Activated B cell treated with CpG ODN at 0.5 μM for 24 hours (primary cell): ENCODE measurements around the gene COPZ2. TPM values are rescaled to one million over a fixed set of nuclear protein-coding genes. Genes with fewer than 3 reads are reported as not detected.
"Not testable (repeated sequence)": the region's sequence is repeated elsewhere in the genome, so short reads cannot be mapped to it uniquely, and the experiment has no call there.

Source experiments
- ATAC-seq: fragments of 200-7000 bp; cut with Tn5 transposase; one replicate; pipeline ENCODE4 v1.10.0; 2021; ENCODE audit warnings: low read depth, mild to moderate bottlenecking, moderate library complexity
- CTCF ChIA-PET: fragments of 350-600 bp; sonication (Branson Sonifier 250); formaldehyde crosslinking; loops from one replicate; lab custom pipeline; 2021; ENCODE audit warnings: antibody characterized with exemption; lab: Charles Lee
- POLR2A ChIA-PET: fragments of 350-600 bp; sonication (Branson Sonifier 250); formaldehyde crosslinking; loops from one replicate; lab custom pipeline; 2021; ENCODE audit warnings: antibody characterized with exemption; lab: Charles Lee
- DNase-seq: peaks from one replicate; pipeline ENCODE4 v3.0.0; 2022
- H3K27ac Mint-ChIP-seq: one replicate; pipeline ENCODE4 v1.8.0; 2020; ENCODE audit warnings: mixed read lengths
- H3K27me3 Mint-ChIP-seq: one replicate; pipeline ENCODE4 v1.8.0; 2021; ENCODE audit warnings: mixed read lengths
- H3K36me3 Mint-ChIP-seq: one replicate; pipeline ENCODE4 v1.8.0; 2021; ENCODE audit warnings: low read depth, mixed read lengths
- H3K4me1 Mint-ChIP-seq: one replicate; pipeline ENCODE4 v1.8.0; 2021; ENCODE audit warnings: mixed read lengths
- H3K4me3 Mint-ChIP-seq: one replicate; pipeline ENCODE4 v1.8.0; 2020; ENCODE audit warnings: mild to moderate bottlenecking, mixed read lengths
- H3K9me3 Mint-ChIP-seq: one replicate; pipeline ENCODE4 v1.8.0; 2020; ENCODE audit warnings: mixed read lengths
- CTCF ChIP-seq: fragments of 200-600 bp; IDR thresholded peaks from one replicate; pipeline ENCODE4 v1.8.0; 2022; ENCODE audit warnings: antibody characterized with exemption, mild to moderate bottlenecking
- intact Hi-C: fragments of 100-400 bp; cut with micrococcal nuclease; formaldehyde crosslinking; loops from one replicate; pipeline ENCODE4 v1.15.1; 2024
- total RNA-seq: library from RNA; stranded (reverse); gene quantifications from 2 replicates; pipeline ENCODE4 v1.2.3, GENCODE V29; 2022

The COPZ2 gene
- total RNA-seq, 1 donor from 2014 or later, result 3.3 TPM

DNA sequence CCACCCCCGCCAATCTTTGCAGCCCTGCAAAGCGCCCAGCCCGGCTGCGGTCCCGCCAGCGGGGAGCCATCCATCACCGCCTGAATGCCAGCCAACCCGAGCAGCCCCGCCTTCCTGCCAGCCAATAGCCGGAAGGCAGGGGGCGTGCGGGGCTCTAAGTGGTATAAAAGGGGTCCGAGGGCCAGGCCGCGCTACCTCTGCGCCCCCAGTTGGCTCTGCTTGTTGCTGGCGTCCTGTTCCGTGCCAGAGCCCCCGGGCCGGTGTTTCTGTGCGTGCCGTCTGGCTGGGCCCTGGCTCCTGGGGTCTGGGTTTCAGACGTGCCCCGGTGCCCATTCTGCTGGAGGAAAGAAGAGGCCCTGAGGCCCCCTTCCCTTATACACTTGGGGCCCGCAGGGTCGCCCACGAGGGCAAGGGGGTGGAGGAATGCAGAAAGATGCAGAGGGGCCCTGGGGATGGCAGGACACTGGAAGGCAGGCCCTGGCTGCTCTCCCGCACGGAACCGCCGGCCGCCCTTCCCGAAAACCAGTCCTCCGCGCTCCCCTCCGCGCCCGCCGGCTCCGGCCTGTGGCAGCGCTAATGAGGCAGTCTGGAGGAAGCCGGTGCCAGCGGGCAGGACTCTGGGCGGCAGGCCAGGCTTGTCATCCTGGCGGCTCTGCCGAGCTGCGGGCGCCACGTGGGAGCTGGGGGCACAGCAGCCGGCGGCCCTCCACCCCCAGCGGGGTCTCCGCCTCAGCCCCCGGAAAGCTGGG, 14.0 kb downstream of the COPZ2 start:
- ATAC-seq (peak; percentile 6), DNase-seq (peak; percentile 54)
- Mint-ChIP-seq H3K4me3 (peak overlapping the region; percentile 82), H3K9me3 (no peaks in the 10 kb centered on the region), H3K27ac (peak overlapping the region; percentile 53), H3K36me3 (peaks cover 2% of the 10 kb centered on the region), H3K27me3 (peaks cover 10% of the 10 kb centered on the region), H3K4me1 (peaks cover 35% of the 10 kb centered on the region)
- no peak for TF ChIP-seq CTCF
- intact Hi-C loops, result loop anchor here (1.0 to 10.0 kb wide), 8 partner anchors 11 to 855 kb away; partner anchors contain the start of genes CDK5RAP3 and SCRN2
- CTCF ChIA-PET, result interaction anchor here (0.6 to 0.9 kb wide), 3 partner anchors 45 to 107 kb away, joined by 3 read pairs; no protein-coding TSS in a partner anchor
- POLR2A ChIA-PET, result interaction anchor here (1.0 kb wide), 1 partner anchor 23 kb away, joined by 4 read pairs; no protein-coding TSS in a partner anchor

GRCh38 chr17:48022901-48023300, 14.7 kb downstream of the COPZ2 start:
- no peak for ATAC-seq
- Mint-ChIP-seq H3K9me3 (no peaks in the 10 kb centered on the region), H3K4me1 (peaks cover 39% of the 10 kb centered on the region), H3K27ac (no peak overlapping the region), H3K4me3 (peak overlapping the region; percentile 82), H3K36me3 (peaks cover 2% of the 10 kb centered on the region), H3K27me3 (peaks cover 10% of the 10 kb centered on the region)
- CTCF ChIA-PET, result interaction anchor here (1.1 kb wide), 1 partner anchor 11 kb away, joined by 3 read pairs; no protein-coding TSS in a partner anchor
- TF ChIP-seq CTCF, result no peak
- intact Hi-C loops, result loop anchor here (1.0 to 10.0 kb wide), 2 partner anchors 11 to 432 kb away; no protein-coding TSS in a partner anchor
- no peak for DNase-seq
- POLR2A ChIA-PET, result interaction anchor here (0.6 kb wide), 1 partner anchor 15 kb away, joined by 3 read pairs; no protein-coding TSS in a partner anchor

DNA sequence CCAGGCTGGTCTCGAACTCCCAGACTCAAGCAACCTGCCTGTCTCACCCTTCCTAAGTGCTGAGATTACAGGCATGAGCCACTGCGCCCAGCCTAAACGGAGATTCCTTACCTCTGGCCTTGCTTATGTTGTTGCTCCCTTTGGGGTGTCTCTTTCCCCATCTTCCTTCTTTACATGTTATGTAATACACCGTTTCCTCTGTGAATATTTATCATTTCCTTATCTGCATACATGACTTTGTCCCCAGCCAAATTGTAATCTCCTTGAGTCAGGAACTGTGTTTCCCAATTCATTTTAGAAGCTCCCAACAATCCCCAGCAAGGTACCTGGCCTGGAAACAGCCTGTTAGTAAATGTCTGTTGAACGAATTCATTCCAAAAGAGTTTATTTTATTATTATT, 15.7 kb downstream of the COPZ2 start:
- Mint-ChIP-seq H3K4me3 (no peak overlapping the region), H3K27ac (no peak overlapping the region), H3K36me3 (peaks cover 2% of the 10 kb centered on the region), H3K9me3 (no peaks in the 10 kb centered on the region), H3K27me3 (peaks cover 10% of the 10 kb centered on the region), H3K4me1 (peaks cover 47% of the 10 kb centered on the region)
- intact Hi-C loops, result loop anchor here (10.0 kb wide), 1 partner anchor 433 kb away; no protein-coding TSS in a partner anchor
- DNase-seq (no peak), ATAC-seq (no peak)
- ChIA-PET POLR2A (no interaction called here), CTCF (interaction anchor here (0.6 to 1.9 kb wide), 3 partner anchors 10 to 54 kb away, joined by 3 to 4 read pairs (median 3); no protein-coding TSS in a partner anchor)
- no peak for TF ChIP-seq CTCF

GRCh38 chr17:48017817-48018158, 19.8 kb downstream of the COPZ2 start:
- Mint-ChIP-seq H3K4me1 (peaks cover 13% of the 10 kb centered on the region), H3K27ac (peak overlapping the region; percentile 74), H3K27me3 (peaks cover 12% of the 10 kb centered on the region), H3K4me3 (peak overlapping the region; percentile 3)
- ChIA-PET CTCF (interaction anchor here (0.6 to 4.6 kb wide), 11 partner anchors 37 to 80 kb away, joined by 3 to 30 read pairs (median 3); partner anchors contain the start of gene CDK5RAP3), POLR2A (interaction anchor here (0.5 to 1.2 kb wide), 7 partner anchors 15 to 1396 kb away, joined by 3 to 4 read pairs (median 3); no protein-coding TSS in a partner anchor)
- peak; percentile 35 for ATAC-seq
- not testable (repeated sequence) for H3K9me3 Mint-ChIP-seq, DNase-seq, H3K36me3 Mint-ChIP-seq
- intact Hi-C loops, result loop anchor here (1.0 kb wide), 2 partner anchors 39 to 68 kb away; no protein-coding TSS in a partner anchor

GRCh38 chr17:48016112-48016511, 21.5 kb downstream of the COPZ2 start:
- H3K4me3 Mint-ChIP-seq, result no peak overlapping the region
- ATAC-seq (no peak), DNase-seq (no peak)
- no peaks in the 10 kb centered on the region for H3K36me3 Mint-ChIP-seq
- TF ChIP-seq CTCF, result no peak
- ChIA-PET POLR2A (no interaction called here), CTCF (interaction anchor here (1.9 to 4.6 kb wide), 3 partner anchors 38 to 175 kb away, joined by 5 to 30 read pairs (median 8); partner anchors contain the start of gene SCRN2)
- peaks cover 27% of the 10 kb centered on the region for H3K4me1 Mint-ChIP-seq
- no peaks in the 10 kb centered on the region for H3K9me3 Mint-ChIP-seq
- no peak overlapping the region for H3K27ac Mint-ChIP-seq
- peaks cover 11% of the 10 kb centered on the region for H3K27me3 Mint-ChIP-seq
- intact Hi-C loops, result no loop called here
